Activated T-helper 1 cell treated with Interleukin-2 at 50 U/mL for 16 hours (primary cell): ENCODE results near the gene NCAPH2.

Source experiments
- DNase-seq: peaks from one replicate; pipeline ENCODE4 v3.0.0-alpha.2; 2020; ENCODE audit warnings: low read depth

Gene NCAPH2

DNA sequence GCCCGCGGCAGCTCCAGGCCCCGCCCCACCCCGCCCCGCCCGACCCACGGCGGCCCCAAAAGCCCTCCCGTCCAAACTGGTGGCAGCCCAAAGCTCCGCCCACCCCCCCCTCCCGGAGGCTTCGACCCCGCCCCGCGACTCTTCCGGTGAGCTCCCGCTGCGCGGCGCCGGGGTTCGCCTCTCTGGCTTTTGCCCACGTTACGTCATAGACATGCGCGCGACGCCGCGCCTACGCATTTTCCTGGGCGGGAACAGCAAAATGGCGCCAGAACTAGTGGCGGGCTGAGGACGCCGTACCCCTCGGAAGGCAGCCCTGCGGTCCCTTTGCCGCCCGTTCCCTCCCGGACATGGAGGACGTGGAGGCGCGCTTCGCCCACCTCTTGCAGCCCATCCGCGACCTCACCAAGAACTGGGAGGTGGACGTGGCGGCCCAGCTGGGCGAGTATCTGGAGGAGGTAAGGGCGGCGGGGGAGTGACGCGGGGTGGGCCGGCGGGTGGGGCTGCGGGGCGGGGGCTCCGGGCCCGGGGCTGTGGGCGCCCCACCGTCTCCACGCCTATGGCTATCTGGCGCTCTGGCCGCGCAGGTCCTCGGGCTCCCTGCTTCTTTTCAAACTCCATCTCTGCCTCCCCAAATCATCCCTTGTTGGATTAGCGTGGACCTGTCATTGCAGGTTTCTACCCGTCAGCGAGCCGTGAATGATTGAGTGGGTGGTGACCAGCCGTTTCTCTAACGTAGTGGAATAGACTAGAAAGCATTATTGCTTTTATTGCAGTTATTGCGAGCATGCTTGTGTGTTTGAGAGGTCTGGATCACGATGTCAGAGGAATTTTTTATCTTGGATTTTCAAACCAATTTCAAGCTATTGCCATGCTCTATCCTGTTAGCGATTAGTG, at the start of gene NCAPH2:
Gene NCAPH2, plus strand, starts transcription at position 234 of the 894 bp plus-strand sequence. Its CDS starts 114 bp downstream, at position 348.
- DNase-seq, result peak; percentile 96

DNA sequence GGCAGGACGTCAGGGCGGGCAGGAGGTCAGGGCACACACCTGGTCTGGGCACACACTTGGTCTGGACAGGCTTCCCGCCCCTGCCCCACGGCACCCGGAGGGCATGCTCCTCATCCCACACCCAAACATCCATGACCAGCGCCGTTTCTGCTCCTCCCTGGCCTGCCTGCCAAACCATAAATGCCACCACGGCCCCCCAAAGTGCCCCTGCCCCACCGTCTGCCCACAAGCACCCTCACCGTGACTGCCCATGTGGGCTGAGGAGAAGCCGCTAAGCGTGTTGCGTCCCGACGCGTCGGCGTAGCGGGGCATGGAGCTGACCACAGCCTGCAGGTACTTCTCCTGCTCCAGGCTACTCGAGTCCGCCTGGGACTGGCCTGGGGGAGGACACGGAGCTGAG, 49.0 kb upstream of the NCAPH2 start:
- DNase-seq, result no peak

DNA sequence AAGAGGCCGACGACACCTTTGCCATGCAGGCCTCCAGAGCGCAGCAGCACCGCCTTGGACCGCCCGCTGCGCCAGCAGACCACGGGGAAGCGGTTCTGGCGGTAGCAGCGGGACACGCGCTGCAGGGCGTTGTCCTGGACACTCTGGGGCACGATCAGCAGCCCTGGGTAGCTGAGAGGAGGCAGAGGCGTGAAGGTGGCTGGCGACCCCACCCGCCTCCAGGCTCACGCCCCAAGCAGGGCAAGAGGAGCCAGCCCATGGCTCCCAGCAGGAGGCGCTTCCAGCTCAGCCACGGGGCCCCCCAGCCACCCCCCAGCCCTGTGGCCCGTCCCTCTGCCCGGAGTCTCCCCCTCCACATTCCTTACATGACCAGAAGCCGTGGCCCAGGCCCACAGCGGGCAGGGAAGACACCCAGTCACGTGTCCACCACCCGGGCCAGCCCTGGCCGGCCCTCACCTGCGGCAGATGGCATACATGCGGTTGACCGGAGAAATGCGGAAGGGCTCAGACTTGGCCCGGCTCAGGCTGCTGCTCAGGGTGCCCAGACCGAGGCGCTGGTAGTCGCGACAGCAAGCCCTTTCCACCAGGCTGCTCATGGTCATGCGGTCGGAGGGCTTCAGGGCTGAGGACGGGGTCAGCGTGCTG, 48.4 kb upstream of the NCAPH2 start:
- no peak for DNase-seq

DNA sequence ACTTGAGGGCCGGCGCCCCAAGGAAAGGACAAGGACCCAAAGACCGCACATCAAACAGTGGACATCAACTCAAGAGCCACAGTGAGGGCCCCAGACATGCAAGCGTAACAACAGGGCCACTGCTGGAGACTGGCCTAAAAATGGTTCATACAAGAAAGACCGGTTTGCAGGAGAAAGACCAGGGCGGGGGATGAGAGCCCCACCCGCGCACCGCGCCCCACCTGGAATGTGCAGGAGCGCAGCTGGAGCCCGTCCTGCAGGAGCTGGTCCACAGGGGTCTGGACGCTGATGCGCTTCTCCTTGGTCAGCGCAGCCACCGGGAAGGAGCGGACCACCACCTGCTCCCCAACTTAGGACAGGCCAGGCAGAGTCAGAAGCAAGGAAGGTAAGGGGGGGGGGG, 47.1 kb upstream of the NCAPH2 start:
- DNase-seq, result no peak

DNA sequence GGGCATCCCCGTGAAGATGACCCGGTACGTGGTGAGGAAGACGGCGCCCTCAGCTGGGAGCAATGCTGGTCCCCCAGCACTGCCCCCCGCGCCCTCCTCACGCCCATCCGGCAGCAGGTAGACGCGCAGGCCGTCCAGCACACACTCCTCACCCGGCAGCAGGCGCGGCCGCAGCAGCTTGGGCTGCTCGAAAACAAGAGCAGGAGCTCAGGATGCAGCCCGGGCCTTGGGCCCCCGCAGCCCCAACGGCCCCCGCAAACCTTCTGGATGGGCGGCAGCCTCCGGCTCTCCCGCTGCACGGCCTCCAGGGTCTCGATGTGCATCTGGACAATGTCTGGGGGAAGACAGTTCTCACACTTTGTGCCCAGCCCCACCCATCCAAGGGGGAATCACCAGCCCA, 46.5 kb upstream of the NCAPH2 start:
- no peak for DNase-seq

DNA sequence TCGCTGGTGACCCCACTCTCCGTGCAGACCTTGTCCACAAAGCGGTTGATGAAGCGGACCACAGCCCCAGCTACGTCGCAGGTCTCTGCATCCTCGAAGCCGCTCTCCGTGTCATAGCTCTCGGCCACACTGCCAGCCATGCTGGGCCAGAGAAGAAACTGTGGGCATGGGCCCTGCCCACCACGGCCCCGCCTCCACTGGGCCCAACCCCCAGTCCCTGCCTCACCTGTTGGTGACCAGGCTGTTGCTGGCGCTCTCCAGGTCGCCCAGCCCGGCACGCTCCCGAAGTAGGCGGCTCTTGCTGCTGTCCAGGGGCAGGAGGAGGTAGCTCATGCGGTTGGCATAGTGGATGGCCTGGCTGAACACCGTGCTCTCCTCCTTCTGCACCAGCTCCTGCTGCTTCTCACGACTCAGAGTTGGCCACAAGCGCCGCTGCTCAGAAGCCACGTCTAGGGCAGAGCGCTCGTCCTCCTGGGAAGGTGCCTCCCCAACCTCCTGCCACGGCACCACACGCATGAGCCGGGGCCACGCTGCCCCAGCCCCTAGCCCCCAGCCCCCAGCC, 46.0 kb upstream of the NCAPH2 start:
- no peak for DNase-seq

DNA sequence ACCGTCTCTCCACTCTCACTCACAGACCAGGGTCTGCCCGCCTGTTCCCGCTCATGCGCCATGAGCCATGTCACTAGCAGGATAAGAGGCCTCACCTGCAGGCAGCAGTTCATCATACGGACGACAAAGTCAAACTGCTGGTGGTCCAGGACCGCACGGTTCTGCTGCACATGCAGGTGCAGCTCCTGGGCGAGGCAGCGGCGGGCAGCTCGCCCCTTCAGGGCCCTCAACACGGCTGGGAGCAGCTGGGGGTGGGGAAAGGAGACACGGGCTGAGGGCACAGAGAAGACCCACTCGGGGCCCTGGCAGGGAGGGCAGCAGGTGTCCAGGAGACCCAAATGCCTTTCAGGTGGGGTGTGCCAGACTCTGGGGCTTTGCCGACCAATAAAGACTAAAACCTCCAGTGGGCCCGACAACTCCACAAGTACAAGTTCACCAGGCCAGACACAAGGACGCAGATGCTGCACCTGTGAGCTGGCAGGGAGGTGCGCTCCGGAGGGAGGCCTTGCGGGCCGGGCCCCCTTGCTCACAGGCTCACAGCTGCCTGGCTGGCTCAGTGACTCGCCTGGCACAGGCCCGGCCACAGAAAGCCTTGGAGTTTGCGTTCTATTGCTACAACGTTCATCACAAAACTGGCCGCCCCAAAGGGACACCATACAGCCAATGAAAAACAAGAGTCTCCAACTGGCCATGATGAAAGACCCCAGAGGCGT, 44.7 kb upstream of the NCAPH2 start:
- no peak for DNase-seq

DNA sequence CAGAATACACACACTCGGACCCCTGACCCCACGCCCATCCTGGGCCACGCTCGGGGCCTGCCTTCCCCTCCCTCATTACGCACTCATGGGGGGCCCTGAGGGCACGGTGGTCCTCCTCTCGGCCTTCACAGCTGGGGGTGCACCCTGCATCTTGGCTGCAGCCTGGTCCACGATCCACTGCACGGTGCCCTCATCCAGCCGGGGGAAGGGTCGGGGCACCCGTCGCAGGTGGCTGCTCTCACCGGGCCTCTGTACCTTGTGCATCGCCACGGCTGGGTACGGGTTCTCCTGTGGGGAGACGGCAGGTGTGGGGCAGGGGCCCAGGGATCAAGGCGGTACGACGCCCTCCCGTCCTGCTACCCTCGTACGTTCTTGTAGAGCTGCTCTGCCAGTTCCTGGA, 43.6 kb upstream of the NCAPH2 start:
- no peak for DNase-seq

DNA sequence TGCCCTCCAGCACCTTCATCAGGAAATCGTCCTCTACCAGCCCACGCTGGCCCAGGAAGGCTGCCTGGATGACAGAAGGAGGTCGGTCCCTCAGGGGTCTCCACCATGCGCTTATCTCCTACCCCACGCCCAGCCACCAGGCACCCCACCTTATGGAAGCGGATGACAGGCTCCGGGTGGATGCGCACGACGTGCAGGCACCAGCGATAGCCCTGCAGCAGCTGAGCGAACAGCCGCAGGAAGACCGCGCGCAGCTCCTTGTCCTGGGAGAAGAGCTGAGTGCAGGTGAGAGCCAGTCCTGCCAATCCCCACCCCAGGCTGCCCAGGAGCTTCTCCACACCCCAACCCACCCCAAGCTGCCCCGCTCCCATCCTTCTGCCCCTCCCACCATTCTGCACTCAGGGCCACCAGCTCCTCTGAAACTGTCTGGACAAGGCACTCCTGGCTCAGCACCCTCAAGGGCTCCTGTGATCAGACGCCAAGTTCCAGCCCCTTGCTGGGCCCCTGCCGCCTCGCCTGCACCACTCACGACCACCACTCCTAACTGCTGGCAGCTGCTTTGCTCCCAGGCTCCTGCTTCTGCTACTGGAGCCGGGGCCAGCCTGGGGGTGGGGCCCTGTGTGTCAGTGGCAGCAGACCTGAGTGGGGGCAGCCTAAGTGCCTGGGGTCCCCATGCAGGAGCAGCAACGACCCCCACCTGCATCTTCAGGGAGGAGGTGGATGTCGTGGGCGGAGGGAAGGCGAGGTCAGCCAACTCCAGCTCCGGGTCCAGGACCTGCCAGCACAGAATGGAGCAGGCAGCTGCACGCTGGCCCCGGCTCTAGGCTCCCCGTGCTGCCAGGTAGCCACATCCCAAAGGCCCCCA, 42.7 kb upstream of the NCAPH2 start:
- no peak for DNase-seq

DNA sequence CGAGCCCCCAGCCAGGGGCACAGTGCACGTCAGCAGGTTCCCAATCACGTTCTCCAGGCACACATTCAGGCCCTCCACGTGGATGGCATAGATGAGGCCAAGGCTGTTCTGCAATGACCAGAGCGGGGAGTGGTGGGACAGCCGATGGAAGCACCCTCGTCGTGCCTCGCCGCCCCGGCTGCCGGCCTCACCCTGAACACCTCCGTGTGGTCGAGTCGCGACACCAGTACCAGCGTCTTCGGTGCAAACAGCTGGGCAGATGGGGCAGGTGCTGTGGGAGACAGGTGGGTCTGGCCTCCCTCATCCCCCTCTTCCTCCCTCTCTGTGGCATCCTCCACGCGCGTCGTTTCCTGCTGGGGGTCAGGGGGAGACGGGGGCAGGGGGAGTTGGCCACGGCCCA, 40.7 kb upstream of the NCAPH2 start:
- no peak for DNase-seq

DNA sequence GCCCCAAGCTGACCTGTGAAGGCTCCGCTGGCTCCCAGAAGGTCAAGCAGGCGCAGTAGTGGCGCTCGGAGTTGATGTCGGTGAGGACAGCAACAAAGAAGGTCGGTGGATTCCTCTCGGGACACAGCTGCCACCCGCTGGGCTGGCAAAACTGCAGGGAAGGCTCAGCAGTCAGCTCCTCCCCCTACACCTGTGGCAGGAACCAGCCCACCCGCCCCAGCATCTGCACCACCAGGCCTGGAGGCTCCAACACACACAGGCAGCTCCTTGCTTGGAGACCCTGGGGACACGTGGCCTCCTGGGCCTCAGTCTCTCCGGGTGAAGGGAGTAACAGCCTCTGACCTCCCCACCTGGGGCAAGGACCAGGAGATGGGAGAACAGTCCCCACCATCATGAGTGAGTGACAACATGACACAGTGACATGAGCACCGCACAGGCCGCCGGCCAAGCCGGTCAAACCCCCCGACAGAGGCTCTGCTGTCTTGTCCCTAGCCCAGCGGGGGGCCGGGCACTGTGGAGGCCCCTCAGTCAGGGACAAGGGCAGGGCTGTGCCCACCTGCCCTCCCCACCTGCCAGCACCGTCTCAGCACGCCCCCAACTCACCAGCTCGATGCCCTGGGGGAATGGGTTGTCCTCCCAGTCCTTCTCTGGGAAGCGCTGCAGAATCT, 40.1 kb upstream of the NCAPH2 start:
- DNase-seq, result no peak

DNA sequence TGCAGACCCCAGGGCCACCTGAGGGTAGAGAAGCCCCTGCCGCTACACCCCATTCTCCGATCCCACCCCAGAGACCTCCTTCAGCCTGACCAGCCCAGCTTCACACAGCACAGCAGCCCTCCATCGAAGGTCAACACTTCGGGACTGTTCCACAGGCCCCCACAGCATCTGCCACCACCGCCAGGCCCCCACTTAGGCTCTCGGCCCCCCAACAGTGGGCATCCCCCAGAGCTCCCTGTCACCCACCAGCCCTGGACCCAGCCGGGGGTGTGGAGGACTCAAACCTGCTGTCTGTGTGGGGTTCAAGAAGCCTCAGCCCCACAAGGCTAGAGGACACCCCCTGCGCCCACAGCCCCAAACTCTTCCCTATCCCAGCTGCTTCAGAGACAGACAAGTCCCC, 39.4 kb upstream of the NCAPH2 start:
- no peak for DNase-seq

DNA sequence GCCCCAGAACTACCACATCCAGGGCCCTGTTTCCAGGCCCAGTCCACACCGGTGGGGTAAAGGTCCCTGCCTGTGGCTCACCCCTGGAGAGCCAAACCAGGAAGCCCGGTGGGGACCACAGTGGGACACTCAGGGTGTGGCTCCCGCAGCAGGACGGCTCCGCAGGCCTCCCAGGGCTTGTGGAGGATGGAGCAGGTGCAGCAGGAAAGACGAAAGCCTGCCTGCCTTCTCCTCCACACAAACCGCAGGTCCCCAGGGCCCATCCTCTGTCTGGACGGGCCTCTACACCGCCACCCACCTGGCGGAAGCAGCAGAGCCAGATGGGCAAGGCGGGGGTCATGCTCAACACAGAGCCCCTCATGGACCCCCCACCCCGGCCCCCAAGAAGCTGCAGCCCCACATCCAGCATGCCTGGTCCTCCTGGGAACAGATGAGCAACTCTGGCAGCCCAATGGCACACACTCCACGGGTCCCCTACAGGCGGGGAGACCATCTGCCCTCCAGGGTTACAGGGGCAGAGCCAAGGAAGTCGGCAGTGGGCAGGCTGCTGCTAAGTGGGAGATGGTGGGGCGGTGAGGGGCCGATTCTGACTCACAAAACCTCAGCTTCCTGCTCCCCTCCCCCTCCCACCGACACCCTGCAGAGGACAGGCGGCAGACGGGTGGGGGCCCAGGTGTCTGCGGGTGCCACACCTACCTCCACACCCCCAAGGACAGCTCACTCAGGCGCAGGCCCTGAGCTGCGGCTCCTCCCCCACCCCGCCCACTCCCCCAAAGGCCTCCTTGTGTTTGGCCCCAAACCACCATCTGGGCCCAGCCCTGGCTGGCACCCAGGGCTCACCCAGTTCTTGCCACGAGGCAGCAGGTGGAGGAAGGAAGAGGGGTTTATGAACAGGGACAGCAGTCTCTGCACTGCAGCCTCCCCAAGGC, 38.4 kb upstream of the NCAPH2 start:
- peak; percentile 98 for DNase-seq

DNA sequence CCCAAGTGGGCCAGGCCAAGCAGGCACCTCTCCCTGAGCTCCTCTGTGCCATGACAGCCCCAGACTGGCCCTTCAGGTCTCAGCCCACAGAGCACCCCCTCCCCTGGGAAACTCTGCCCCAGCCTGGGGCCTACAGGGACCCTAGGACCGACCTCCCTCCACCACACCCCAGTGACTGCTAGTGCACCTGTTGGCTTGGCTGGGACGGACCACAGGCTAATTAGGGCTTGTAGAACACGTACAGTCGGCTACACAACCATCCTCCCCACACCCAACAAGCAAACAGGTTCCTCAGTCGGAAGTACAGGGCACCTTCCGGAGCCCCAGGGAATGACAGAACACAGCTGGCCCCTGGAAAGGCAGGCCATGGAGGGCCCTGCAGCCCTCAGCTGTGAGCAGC, 37.5 kb upstream of the NCAPH2 start:
- DNase-seq, result no peak

DNA sequence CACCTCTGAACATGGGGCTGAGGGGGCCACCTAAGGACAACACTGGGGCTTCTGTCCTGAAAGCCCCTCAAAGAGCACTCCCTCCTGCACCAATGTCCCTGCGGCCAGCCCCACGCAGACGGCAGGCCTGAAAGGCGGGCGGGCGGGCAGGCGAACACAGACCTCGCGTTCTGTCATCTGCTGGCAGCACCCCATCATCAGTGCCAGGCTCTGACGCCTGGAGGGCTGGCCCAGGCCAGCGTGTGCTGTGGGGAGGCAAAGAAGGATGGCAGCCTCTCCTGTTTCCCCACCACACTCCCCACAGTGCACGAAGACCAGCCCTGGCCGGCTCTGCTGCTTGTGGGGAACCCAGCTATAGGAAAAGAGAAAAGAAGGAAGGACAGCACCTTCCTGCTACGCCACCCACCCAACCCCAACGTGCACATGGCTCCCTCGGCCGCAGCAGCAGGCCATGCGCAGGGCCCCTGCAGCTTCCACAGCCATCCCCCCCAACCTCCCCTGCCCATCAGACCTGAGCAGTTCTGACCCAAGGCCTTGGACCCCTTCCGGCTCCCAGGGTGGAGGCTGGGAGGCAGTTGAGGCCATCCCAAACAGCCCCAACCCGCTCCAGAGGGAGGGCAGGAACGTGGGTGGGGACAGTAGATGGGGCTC, 36.7 kb upstream of the NCAPH2 start:
- DNase-seq, result no peak

DNA sequence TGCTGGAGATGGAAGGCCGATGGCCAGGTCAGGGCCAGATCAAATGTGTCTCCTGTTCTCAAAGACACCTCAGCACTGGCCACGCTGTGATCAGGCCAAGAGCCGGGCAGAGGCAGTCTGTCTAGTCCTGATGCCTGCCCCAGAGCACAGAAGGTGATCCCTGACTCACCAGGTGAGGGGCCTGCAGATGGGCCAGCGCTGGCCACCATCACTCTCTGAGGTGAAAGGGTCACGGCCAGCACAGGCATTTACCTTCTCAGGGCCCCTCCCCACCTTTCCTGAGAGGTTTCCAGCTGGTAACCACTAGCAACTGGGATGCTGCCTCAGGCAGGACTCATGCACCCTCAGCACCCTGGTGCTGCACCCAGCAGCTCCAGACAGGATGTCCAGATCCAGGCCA, 36.1 kb upstream of the NCAPH2 start:
- no peak for DNase-seq

DNA sequence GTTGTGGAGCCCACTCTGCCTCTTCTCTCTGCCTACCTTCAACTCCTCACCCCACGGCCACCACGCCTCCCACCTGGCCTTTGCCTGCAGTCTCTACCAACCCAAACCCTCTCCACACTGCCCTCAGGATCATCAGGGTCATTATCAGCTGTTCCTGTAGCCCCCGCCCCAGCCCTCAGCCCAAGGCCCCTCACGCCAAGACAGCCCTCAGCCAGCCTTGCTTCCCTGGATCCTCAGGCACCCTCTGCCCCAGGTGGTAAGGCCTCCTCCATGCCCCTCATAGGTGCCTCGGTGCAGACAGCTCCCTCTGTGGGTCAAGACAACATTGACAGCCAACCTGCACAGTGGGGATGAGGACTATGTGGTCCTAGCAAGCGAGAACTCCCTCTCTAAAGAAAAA, 34.9 kb upstream of the NCAPH2 start:
- no peak for DNase-seq

DNA sequence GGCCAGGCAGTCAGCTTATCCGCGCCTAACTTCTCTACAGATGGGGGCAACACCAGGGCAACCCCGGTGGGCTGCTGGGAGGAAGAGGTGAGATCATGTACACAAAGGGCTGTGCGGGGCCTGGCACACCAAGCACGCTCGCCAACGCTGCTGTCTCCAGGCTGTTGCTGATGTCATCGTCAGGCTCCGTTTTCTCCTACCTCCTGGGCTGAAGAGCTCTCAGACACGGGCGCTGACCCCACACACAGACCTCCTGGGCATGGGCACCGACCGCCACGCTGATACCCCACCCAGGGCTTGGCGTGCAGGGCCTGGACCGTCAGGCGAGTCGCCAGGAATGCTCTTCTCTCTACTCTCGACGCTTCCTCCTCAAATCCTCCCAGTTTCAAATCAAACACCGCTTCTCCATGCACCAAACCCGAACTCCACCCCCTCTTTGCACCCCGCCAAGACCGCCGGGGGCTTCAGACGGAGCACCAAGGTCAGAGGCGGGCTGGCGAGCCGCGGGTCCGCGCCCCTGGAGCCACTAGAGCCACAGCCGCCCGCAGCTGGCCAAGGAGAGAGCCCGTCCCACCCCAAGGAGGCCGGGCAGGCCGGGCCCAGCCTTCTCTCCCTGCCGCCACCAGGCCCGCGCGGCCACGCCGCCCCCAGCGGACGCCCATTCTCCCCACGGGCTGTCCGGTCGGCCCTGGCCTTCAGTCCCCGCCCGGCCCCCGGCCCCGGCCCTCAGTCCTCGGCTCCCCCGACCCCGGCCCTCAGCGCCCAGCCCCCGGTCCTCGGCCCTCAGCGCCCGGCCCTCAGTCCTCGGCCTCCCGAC, 34.0 kb upstream of the NCAPH2 start:
- no peak for DNase-seq
